Ureter (tissue), 1 donor: Measurements from ENCODE around the gene MINK1. TPM values are rescaled to one million over a fixed set of nuclear protein-coding genes. Genes with fewer than 3 reads are reported as not detected.

Experiments
- DNase-seq: peaks from one replicate; pipeline ENCODE4 v3.0.0-alpha.2; 2020; ENCODE audit warnings: low spot score
- total RNA-seq: library from RNA; stranded (reverse); gene quantifications from one replicate; pipeline ENCODE4 v1.2.4, GENCODE V29; 2023
- donor health status: DM: yes; HTN: yes; CAD: no.

The MINK1 gene
- total RNA-seq, 1 donor from 2014 or later = 119 TPM

DNA sequence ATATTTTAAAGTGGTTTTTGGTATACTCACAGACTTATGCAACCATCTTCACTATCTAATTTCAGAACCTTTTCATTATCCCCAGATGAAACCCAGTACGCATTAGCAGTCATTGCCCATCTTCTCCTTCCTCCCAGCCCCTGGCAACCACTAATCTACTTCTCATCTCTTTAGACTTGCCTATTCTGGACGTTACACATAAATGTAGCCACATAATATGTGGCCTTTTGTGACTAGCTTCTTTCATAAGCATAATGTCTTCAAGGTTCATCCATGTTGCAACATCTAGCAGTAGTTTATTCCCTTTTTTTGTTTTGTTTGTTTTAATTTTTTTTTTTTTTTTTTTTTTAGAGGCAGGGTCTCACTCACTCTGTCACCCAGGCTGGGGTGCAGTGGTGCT is 37.7 kb downstream of the MINK1 start:
- DNase-seq = no peak

DNA sequence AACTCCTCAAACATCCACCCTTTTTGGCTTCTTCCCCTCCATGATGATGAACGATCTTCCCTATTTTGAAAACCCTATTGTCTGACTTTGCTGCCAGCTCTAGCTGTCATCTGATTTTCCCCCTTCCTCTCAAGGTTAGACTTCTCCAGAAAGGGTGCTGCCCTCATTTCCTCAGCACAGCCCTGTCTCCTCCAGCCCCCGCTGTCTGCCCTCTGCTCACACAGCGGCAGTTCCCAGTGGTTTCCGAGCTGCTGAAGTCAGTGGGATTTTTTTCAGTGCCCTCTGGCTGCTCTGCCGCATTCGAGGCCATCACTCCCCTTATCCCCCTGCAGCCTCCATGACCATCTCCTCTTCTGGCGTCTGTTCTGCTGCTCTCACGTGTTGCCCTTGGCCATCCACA is 39.6 kb downstream of the MINK1 start:
- no peak for DNase-seq

DNA sequence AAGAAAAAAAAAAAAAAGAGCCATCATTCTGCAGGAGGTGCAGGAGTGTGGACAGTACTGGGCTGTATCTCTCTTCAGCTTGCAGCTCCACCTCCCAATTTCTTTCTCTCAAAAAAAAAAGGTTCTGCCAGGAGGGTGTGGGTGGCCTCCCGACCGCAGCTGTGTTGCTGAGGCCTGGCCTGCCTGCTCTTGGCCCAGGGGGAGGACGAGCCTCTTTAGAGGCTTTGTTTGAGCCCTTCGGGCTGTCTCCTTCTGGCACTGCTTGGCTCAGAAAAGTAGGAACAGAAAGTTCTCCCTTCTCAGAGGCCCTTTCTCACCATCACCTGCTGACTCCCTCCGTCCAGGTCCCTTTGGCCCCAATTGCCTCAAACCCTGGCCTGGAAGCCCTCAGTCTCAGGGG is 43.9 kb downstream of the MINK1 start:
- DNase-seq = no peak

DNA sequence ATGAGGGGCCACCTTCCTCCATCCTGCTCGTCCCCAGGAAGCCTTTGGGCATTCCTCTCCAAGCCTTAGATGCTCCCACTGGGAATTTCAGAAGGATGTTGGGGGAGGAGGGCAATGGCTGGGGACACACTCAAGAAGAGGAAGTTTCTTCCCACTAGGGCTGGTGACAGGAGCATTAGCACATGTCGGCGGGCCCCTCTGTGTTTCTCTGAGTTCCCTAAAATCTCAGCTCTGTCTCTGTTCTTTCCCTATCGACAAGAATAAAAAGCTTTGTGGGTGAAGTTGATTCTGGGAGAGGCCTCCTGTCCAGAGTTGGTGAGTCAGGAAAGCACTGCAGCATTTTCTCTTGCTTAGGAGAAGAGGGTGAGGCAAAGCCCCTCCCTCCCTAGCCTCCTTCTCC is 46.5 kb downstream of the MINK1 start:
- DNase-seq = no peak

DNA sequence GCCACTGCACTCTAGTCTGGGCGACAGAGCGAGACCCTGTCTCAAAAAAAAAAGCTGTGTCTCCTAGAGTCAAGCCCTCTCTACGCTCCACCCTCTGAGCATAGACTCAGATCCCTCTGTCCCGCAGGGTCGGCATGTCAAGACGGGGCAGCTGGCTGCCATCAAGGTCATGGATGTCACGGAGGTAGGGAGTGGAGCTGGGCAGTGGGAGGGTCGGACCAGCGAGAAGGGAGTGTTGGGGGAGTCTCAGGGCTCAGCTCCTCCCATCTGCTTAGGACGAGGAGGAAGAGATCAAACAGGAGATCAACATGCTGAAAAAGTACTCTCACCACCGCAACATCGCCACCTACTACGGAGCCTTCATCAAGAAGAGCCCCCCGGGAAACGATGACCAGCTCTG is 47.7 kb downstream of the MINK1 start:
- no peak for DNase-seq

DNA sequence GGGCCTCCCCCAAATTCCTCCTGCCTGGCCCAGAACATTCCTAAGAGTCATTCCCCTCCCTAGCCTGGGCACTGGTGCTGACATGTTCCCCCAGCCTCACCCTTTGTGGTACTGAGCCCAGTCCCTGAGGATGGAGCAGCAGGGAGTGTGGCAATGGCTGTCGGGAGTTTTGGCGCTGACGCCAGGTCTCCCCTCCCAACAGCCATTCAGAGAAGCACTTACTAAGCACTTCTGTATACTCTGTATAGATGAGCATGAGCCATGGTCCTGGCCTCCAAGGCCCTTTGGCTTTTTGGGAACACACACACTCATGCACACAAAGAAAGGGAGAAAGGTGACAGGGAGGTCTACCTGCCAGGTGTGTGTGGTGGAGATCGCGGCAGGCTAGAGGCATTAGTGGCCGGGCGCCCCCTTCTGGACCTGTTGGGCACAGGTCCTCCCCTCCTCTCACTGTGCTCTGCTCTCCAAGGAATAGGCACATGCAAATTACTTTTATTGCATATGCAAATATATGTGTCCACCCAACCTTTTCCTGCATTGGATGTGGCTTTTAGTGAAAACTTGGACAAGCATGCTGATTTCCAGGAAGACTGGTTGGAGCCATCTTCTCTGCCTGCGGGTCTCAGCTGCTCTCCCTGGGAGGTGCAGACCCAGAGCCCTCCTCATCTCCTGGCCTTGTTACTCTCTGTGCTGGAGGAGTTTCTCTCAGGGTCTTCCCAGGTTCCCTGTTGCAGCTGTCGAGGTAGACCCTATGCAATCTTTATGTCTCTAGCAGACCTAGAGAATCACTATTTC is 48.8 kb downstream of the MINK1 start:
- DNase-seq = no peak

DNA sequence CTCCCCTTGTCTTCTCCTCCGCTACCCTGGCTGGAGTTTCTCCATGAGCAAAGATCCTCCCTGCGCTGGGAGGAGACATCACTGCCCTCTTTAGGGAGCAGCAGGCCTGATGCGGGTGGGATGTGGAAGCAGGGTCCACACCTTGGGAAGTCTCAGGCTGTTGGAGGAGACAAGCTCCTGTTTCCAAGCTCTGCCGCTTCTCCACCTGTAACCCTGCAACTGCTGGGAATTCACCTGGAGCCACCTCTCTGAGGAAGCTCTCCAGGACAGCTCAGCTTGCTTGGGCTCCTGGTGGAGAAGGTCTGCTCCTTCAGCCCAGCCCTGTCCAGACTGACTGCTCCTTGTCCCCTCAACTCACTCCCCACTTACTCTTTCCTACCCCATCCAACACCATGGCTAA is 51.3 kb downstream of the MINK1 start:
- DNase-seq = no peak

DNA sequence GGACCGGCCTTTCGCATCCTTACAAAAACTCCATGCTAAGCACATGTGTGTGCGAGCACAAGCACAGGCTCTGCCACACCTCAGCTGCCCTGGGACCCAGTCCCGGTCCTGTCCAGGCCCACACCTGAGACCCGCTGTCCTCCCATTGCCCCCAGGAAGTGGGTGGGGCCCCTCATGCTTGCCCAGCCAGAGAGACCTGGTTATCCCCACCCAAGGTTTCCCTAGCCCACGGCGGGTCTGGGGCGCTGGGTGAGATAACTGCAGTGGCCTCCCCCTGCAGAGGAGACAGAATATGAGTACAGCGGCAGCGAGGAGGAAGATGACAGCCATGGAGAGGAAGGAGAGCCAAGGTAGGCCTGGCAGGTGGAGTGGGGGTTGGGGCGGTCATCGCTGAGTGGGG is 53.7 kb downstream of the MINK1 start:
- DNase-seq = no peak

DNA sequence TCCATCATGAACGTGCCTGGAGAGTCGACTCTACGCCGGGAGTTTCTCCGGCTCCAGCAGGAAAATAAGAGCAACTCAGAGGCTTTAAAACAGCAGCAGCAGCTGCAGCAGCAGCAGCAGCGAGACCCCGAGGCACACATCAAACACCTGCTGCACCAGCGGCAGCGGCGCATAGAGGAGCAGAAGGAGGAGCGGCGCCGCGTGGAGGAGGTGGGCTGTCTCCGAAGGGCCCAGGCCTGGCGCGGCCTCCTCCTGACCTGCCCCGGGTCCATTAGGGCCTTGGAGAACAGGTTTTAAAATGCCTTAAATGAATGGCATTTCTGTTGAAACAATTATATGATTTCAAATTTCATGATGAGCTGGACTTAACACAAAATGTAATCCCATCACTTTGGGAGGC is 54.4 kb downstream of the MINK1 start:
- DNase-seq = no peak

DNA sequence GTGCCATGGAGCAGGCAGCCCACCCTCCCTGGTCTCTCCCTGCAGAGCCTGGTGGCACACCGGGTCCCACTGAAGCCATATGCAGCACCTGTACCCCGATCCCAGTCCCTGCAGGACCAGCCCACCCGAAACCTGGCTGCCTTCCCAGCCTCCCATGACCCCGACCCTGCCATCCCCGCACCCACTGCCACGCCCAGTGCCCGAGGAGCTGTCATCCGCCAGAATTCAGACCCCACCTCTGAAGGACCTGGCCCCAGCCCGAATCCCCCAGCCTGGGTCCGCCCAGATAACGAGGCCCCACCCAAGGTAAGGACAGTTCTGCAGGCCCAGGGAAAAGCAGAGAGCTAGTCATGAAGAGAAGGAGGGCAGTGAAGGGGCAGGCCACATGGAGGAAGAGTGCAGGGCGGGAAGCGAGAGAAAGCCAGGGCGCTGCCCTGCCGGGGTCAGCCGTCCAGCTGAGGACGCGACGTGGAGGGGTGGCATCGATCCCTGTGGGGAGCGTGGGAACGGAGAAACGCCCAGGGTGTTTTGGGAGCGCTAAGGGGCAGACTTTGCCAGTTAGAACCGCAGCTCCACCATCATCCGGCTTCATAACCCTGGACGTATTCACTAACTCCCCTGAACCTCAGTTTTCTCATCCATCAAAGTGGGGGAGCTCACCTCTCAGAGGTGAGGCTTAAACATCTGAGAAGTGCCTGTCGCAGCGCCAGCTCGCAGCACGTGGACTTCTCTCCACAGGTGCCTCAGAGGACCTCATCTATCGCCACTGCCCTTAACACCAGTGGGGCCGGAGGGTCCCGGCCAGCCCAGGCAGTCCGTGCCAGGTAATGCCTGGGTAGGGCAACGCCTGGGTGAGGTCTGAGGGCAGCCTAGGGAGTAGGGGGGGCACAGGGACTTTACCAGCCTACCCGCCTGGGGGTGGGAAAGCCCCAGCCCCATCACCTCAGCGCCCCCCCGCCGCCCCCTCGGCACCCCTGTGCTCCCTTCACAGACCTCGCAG is 58.6 kb downstream of the MINK1 start:
- no peak for DNase-seq

DNA sequence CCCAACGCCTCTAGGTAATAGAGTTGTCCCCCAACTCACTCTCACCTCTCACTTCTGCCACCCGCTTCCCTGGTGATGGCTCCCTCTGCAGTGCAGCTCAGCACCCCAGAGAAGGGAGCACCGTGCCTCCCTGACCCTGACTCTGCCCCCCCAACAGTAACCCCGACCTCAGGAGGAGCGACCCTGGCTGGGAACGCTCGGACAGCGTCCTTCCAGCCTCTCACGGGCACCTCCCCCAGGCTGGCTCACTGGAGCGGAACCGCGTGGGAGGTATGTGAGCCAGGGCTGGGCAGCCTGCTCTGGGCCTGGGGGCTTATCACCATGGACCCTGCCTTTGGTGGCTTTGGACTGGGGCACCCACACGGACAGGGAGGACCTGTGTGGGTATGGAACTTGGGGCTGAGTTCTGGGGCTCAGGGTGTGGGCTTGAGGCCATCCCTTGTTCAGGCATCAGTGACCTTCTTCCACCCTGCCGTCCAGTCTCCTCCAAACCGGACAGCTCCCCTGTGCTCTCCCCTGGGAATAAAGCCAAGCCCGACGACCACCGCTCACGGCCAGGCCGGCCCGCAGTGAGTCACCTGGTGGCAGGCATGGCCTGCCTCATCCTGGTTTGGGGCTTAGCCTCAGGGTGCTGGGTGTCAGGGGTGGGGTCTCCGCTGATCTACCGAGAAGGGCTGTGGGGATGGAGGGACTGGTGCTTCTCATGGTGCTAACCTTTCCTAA is 59.5 kb downstream of the MINK1 start:
- DNase-seq = no peak

DNA sequence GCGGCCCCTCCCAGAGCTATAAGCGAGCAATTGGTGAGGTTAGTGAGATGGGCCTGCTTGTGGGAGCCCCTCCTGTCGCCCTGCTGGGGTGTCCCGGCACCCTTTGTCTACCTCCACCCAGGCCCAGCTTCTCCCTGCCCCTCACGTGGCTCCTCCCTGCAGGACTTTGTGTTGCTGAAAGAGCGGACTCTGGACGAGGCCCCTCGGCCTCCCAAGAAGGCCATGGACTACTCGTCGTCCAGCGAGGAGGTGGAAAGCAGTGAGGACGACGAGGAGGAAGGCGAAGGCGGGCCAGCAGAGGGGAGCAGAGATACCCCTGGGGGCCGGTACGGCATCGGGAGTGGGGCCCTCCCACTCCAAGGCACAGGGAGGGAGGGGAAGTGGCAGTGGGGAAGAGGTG is 60.1 kb downstream of the MINK1 start:
- no peak for DNase-seq

DNA sequence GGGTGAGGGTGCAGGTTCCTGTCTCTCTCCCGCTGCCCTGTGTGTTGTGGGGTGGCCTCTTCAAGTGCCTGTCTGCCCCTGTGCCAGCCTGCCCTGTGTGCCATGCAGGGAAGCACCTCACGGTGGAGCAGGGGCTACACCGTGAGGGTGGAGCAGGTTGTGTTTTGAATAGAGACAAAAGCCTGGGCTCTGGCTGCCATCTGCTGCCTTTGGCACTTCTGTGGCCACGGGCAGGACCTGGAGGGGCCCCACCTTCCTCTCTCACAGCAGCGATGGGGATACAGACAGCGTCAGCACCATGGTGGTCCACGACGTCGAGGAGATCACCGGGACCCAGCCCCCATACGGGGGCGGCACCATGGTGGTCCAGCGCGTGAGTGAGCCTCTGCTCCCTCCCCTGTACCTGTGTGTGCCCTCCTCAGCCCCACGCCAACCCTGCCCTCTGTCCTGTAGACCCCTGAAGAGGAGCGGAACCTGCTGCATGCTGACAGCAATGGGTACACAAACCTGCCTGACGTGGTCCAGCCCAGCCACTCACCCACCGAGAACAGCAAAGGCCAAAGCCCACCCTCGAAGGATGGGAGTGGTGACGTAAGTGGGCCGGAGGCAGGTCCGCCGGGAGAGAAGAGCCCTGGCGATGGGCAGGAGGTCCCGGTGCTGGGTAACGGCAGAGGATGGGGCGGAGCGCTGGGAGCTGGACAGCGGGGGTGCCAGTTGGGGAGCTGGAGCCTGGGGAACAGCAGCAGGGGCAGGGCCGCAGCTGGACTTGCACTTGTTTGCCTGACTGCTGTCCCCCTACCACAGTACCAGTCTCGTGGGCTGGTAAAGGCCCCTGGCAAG is 60.8 kb downstream of the MINK1 start:
- DNase-seq = no peak

DNA sequence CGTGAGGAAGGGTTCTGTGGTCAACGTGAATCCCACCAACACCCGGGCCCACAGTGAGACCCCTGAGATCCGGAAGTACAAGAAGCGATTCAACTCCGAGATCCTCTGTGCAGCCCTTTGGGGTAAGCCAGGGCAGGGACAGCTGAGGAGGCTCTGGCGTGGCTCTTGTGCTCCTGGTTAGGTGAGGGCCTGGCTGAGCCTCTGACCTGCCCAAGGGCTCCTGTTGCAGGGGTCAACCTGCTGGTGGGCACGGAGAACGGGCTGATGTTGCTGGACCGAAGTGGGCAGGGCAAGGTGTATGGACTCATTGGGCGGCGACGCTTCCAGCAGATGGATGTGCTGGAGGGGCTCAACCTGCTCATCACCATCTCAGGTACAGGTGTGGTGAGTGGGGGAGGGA is 62.0 kb downstream of the MINK1 start:
- no peak for DNase-seq

DNA sequence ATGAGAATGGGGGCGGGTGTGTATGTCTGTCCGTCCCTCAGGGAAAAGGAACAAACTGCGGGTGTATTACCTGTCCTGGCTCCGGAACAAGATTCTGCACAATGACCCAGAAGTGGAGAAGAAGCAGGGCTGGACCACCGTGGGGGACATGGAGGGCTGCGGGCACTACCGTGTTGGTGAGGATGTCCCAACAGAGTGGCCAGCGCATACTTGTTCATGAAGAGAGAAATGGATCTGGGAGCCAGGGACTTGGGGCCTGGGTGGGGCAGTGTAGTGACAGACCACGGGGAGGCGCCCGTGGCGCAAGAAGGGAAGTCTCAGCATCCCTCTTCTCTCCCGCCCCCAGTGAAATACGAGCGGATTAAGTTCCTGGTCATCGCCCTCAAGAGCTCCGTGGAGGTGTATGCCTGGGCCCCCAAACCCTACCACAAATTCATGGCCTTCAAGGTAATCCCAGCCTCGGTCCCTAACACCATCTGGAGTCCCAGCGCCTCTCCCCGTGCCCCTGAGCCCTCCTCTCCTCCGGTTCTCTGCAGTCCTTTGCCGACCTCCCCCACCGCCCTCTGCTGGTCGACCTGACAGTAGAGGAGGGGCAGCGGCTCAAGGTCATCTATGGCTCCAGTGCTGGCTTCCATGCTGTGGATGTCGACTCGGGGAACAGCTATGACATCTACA is 62.7 kb downstream of the MINK1 start:
- DNase-seq = no peak

DNA sequence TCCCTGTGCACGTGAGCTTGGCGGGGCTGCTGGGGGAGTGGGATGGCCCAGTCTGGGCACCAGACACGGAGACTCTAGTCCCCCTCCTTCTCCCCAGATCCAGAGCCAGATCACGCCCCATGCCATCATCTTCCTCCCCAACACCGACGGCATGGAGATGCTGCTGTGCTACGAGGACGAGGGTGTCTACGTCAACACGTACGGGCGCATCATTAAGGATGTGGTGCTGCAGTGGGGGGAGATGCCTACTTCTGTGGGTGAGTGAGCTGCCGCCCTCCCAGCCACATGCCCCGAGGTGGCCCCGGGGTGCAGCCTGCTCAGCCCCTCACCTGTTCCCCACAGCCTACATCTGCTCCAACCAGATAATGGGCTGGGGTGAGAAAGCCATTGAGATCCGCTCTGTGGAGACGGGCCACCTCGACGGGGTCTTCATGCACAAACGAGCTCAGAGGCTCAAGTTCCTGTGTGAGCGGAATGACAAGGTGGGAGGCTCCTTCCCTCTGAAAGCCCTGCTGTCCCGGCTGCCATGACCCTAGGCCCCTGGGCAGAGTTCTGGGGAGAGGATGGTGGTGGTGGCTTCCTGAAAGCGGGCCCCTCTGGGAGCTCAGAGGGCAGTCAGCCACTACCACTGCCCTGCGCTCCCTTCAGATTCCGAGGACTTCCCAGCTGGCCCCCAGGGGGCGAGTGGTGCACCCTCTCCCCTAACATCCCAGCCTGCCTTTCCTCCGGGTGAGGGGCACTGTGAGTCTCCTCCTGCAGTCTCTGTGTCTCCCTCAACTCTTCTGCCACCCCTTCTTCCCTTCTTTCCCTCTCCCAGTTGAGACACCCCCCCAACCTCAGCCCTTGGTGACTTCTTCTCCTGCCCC is 63.4 kb downstream of the MINK1 start:
- DNase-seq = no peak

DNA sequence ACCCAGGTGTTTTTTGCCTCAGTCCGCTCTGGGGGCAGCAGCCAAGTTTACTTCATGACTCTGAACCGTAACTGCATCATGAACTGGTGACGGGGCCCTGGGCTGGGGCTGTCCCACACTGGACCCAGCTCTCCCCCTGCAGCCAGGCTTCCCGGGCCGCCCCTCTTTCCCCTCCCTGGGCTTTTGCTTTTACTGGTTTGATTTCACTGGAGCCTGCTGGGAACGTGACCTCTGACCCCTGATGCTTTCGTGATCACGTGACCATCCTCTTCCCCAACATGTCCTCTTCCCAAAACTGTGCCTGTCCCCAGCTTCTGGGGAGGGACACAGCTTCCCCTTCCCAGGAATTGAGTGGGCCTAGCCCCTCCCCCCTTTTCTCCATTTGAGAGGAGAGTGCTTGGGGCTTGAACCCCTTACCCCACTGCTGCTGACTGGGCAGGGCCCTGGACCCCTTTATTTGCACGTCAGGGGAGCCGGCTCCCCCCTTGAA is 64.1 kb downstream of the MINK1 start:
- DNase-seq = no peak

DNA sequence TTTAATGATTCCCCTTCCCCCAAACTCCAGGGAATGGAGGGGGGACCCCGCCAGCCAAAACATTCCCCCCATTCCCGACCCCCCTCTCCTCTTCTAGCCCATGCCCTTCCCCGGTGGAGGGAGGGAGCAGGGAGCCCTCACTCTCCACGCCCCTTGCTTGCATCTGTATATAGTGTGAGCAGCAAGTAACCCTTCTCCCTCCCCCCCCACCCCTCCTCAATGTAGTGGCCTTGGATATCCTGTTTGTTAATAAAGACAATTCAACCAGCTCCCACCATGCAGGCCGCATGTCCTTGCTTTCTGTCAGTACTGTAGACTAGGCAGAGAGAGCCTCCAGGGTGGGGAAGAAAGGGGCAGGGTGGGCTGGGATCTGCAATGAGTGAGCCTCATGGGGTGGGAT is 64.6 kb downstream of the MINK1 start:
- no peak for DNase-seq

DNA sequence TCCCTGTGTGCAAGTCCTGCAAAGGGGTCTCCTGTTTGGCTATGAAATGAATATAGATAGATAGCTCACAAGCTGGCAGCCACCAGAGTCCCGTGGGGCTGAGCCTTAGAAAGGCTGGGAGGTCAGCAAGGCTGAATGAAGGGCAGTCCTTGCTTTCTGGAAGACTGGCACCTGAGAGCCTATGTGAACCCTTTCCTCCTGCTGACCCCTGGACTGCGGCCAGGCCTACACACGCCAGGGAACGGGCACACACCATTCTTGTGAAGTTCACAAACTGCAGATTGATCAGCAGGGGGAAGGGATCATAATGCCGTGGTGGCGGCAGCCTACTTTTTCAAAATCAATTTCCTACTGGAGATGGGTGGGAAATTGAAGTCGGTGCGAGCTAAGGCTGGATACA is 65.2 kb downstream of the MINK1 start:
- DNase-seq = no peak

DNA sequence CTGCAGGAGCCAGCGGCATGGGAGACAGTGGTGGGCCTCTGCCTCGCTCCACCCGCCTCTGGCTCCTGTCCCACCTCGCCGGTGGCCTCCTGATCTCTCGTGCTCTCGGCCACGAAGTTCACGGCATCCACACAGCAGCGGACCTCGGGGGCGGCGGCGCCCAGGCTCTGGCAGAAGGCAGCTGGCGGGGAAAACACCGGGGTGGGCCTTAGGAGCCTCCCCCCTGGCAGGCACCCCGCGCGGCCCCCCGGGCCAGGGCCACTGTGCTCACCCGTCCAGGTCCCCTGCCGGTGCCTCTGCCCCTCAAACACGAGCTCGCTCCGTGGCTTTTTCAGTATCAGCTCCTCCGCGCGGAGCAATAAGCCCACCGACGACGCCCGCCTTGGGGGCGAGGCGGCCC is 65.8 kb downstream of the MINK1 start:
- no peak for DNase-seq
